ENCODE results near the gene TOB1.

DNA sequence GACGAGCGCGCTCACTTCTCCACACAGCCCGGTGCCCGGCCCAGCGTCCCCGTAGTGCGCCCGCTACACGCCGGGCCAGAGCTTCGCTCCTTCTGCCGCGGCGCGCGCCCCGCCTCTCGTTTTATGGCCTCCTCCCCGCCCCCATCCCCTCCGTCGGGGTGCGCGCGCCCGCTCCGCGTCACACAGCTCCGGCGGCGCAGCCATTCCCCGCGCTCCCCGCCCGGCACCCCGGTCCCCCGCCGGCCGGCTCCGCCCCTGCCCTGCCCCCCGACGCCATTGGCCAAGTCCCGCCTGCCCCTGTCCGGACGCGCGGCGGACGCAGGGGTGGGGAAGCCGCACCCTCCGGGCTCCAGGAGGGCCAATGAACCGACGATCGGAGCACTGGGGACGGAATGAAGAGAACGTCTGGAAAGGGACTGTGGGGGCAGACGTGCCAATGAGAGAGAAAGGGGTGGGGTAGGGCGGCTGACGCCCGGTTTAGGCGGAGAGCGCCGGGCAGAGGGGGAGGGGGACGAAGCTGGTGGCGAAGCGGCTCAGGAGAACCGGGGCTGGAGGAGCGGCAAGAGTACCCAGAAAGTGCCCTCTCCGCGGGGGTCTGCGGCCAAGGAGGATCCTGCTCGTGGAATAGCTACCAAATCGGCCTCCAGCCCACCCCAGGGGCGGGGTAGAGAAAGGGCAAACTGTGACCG is at the start of gene TOB1:
- TF ChIP-seq POLR2A (IDR thresholded peaks at IDR 0.05; ENCODE audit: low read length) (peak; percentile 83), GATA1 (IDR thresholded peaks at IDR 0.05; ENCODE audit: low read depth, low read length) (no peak)
